NCI-H2107 treated with DMSO at 0.1 percent for 48 hours (cell line): ENCODE data around the gene C7.
"Not testable (repeated sequence)": the region's sequence is repeated elsewhere in the genome, so short reads cannot be mapped to it uniquely, and the experiment has no call there.

ENCODE experiments used
- DNase-seq: peaks from one replicate; lab custom pipeline; 2025; ENCODE audit not compliant: unreplicated experiment; lab: John Stamatoyannopoulos, UW

Gene C7

DNA sequence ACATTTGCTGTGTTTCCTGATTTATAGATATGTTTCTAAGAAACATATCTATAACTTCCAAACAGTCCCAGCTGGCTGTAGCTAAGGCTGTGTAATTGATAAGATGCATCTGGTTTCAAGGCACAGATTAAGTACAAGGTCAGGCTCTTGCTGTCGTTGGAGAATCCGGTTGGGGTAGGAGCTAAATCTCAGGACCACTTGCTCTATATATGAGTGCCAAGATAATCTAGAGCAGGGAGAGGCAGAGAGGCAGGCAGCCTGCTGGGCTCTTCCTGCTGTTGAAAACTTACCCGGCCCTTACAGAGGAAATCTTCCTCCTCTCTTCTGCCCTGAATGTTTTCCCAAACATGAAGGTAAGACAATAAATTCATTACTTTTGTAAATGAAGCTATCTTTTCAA is at the start of gene C7:
TSS of gene C7 (plus strand) at position 234 of the 400 bp plus-strand sequence. CDS start at position 348, 114 bp downstream.
- DNase-seq: no peak

DNA sequence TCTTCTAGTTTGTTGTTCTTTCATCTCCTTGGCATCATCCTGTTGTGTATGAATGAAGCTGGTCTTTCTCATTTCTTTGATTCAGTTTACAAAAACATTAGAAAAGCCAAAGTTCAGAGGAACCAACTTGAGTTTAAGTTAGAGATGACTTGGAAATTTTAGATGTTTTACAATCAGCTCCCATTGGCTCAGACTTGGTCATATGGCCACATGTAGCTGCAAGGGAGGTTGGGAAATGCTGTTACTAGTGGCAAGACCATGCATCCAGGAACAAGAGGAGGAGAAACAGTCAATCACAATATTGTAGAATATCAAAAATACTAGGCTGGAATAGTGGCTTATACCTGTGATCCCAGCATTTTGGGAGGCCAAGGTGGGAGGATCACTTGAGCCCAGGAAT is 48.6 kb upstream of the C7 start:
- DNase-seq: no peak

DNA sequence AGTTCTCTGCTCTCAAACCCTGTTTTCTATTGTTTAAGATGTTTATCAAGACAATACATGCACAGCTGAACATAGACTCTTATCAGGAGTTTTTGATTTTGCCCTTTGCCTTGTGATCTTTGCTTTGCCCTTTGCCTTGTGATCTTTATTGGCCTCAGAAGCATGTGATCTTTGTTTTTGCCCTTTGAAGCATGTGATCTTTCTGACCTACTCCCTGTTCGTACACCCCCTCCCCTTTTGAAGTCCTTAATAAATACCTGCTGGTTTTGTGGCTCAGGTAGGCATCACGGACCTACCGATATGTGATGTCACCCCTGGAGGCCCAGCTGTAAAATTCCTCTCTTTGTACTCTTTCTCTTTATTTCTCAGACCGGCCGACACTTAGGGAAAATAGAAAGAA is 44.3 kb upstream of the C7 start:
- not testable (repeated sequence) for DNase-seq

DNA sequence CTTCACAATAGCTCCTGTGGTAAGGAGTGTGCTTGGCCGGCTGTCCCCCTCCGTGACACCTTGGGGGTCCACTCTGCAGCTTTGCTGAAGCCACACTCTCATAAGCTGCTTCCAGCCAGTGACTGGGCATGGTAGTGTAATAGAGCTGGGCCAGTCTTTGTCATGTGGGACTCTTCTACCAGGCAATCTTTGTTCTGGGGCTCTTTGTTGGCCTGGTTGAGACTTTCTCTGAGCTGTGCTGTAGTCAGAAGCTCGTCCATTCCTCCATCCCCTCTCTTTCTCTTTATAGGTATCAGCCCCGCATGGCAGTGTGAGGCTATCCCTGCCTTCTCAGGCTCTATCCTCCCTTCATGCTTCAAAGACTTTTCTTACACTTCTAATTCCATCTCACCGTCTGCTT is 42.5 kb upstream of the C7 start:
- DNase-seq: no peak

DNA sequence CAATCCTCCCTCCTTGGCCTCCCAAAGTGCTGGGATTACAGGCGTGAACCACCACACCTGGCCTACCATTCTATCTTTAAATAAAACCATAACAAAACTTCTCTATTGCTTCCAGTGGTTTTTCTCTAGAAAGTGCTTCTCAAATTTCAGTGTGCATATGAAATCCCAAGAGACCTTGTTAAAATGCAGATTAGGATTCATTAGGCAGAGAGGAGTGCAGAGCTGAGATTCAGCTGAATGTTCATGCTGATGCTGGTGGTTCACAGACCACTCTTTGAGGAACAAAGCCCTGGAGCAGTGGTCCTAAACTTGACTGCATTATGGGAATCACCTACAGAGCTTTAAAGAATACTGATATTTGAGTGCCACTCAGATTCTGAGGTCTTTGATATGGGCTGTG is 39.9 kb upstream of the C7 start:
- DNase-seq: no peak

DNA sequence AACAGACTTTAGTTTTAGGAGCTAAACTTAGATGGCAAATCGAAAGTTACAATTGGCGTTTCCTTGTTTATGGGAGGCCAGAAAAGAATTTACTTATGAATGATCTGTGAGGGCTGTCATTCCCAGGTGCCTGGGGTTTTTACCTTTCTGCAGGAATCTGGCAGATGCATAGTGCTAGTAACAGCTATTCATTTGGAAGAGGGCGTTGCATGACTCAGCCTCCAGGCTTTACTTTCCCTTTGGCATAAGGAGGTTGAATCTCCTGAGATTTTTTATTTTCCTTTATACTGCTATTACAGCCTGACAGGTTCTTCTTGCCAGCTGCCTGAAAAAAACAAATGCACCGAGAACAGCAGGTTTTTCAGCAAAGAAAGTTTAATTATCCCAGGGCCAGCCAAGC is 38.1 kb upstream of the C7 start:
- no peak for DNase-seq

DNA sequence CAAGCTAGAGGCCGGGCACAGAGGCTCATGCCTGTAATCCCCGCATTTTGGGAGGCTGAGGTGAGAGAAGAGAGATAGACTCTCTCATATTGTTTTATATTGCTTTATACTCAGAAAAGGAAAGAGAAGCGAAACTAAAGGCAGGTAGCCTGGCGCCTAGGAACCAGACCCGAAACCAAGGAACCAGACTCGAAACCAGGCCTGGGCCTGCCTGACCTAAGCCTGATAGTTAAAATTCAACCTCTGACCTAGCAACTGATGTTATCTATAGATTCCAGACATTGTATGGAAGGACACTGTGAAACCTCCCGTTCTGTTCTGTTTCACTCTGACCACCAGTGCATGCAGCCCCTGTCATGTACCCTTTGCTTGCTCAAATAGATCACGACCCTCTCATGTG is 37.0 kb upstream of the C7 start:
- not testable (repeated sequence) for DNase-seq

DNA sequence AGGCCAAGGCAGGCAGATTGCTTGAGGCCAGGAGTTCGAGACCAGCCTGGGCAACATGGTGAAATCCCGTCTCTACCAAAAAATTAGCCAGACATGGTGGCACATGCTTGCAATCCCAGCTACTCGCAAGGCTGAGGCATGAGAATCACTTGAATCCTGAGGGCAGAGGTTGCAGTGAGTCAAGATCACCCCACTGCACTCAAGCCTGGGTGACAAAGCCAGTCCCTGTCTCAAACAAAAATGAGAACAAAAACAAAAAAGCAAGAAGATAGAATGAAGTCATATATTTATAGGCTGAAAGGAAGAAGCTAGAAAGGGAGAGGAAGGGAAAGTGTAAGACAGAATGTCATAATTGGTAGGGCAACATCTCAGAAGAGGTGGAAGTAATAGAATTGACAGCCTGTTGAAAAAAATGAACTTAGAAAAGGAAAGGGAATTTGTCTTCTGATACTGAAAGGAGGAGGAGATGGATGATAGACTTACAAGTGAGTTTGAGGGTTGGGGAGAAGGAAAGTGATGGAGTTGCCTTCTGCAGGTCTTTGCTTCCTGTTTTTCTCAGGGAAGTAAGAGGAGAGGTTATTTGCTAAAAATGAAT is 35.9 kb upstream of the C7 start:
- no peak for DNase-seq

DNA sequence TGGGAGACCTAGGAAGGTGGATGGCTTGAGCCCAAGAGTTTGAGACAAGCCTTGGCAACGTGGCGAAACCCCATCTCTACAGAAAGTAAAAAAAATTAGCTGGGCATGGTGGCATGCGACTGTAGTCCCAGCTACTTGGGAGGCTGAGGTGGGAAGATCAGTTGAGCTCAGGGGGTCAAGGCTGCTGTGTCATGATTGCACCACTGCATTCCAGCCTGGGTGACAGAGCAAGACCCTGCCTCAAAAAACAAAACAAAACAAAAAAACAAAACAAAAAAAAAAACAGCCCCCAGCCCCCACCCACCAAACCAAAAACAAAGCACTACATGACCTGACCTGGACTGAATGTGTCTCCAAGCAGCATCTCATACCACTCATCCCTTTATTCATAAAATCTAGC is 33.3 kb upstream of the C7 start:
- DNase-seq: no peak

DNA sequence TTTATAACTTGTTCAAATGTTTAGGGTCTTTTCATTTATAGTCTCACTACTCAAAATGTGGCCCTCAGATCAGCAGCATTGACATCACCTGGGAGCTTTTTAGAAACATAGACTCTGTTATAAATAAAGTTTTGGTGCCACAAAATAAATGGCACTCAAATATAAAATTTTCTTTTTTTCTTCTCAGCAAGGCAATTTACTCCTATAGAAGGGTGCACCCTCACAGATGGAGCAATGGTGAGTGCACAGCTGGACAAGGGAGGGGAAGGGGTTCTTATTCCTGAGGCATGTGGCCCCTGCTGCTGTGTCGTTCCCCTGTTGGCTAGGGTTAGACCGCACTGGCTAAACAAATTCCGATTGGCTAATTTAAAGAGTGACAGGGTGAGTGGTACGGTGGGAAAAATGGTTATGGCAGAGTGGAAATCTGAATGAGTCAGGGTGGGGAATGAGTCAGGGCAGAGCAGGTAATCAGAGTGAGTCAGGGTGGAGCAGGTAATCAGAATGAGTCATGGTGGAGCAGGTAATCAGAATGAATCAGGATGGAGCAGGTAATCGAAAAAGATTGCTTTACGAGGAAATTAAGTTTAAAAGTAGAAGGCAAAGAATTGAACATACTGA is 31.8 kb upstream of the C7 start:
- no peak for DNase-seq

DNA sequence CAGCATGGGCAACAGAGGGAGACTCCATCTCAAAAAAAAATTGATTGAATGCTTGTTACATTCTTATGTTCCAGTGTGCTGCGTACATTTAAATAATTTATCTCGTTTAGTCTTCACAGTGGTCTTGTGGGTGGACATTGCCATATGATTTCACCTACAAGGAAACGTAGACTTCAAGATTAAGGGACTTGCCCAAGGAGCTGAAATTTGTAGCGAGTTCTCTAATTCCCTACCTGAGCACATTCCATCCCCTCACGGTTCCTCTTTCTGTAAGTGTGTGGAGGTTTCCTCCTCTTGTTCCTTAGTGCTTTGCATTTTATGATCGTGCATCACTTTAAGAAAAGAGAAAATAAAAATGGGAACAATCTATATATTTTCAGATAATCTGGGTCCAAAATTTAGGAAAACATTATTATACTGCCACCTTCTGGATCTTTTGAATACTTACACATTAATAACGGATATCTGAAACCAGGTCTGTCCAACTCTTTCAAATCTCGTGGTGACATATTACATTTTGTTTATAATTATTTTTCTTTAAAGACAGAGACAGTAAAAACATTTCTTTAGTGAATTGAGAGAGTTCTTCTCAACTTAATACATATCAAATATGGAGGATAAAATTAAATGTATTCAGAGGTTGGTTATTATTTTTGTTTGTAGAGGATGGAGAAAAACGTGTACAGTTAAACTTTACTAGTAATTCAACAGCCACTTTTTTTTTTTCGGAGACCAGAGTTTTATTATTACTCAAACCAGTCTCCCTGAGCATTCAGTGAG is 29.9 kb upstream of the C7 start:
- DNase-seq: peak; percentile 49

DNA sequence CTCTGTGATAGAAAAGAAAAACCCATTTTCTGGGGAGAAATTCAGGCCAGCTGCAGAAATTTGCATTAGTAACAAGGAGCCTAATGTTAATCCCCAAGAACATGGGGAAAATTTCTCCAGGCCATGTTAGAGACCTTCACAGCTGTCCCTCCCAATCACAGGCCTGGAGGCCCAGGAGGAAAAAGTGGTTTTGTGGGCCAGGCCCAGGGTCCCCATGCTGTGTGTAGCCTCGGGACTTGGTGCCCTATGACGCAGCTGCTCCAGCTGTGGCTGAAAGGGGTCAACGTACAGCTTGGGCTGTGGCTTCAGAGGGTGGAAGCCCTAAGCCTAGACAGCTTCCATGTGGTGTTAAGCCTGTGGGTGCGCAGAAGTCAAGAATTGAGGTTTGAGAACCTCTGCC is 27.0 kb upstream of the C7 start:
- no peak for DNase-seq

DNA sequence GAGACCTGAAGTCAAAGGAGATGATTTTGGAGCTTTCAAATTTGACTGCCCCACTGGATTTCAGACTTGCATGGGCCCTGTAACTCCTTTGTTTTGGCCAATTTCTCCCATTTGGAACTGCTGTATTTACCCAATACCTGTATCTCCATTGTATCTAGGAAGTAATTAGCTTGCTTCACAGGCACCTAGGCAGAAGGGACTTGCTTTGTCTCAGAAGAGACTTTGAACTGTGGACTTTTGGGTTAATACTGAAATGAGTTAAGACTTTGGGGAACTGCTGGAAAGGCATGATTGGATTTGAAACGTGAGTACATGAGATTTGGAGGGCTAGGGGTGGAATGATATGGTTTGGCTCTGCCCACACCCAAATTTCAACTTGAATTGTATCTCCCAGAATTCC is 26.2 kb upstream of the C7 start:
- DNase-seq: not testable (repeated sequence)

DNA sequence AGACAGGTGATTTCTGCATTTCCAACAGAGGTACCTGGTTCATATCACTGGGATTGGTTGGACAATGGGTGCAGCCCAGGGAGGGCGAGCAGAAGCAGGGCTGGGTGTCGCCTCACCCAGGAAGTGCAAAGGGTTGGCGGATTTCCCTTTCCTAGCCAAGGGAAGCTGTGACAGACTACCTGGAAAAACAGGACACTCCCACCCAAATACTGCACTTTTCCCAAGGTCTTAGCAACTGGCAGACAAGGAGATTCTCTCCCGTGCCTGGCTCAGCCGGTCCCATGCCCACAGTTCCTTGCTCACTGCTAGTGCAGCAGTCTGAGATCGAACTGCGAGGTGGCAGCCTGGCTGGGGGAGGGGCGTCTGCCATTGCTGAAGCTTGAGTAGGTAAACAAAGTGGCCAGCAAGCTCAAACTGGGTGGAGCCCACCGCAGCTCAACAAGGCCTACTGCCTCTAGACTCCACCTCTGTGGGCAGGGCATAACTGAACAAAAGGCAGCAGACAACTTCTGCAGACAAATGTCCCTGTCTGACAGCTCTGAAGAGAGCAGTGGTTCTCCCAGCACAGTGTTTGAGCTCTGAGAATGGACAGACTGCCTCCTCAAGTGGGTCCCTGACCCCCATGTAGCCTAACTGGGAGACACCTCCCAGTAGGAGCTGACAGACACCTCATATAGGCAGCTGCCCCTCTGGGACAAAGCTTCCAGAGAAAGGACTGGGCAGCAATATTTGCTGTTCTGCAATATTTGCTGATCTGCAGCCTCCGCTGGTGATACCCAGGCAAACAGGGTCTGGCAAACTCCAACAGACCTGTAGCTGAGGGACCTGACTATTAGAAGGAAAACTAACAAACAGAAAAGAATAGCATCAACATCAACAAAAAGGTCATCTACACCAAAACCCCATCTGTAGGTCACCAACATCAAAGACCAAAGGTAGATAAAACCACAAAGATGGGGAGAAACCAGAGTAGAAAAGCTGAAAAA is 13.6 kb upstream of the C7 start:
- DNase-seq: not testable (repeated sequence)

DNA sequence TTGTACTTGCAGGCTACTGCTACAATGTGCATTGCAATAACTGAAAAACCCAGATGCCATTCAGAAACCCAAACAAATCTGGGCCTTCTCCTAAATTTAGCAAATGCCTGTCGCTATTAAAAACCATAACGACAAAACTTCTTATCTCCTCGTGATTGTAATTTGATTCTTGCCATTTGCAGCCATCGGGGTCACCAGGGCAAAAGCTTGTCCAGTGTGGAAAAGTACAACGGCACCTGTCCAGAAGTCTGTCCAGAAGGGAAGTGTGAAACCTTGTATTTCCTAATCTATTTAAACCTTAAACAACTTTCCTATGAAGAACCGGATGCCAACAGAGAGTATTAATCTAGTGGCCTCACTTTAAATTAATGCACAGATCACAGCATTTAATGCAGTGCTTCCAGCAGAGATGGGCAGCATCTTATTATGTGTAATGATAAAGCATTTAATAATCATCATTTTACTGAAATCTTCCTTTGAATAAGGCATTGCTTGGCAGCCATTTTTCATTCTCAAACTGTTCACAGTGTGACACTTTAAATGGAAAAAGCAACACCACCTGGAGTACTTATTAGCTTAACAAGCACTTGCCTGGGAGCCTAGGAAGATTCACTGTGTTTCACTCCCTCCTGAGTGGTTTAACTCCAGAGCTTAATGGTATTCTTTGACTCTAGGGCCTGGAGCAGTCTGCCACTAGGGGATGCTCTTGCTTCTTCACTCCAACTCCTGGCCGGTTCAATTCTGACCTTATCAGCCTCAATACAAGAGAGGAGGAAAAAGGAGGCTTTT is 4.9 kb upstream of the C7 start:
- peak; percentile 45 for DNase-seq

DNA sequence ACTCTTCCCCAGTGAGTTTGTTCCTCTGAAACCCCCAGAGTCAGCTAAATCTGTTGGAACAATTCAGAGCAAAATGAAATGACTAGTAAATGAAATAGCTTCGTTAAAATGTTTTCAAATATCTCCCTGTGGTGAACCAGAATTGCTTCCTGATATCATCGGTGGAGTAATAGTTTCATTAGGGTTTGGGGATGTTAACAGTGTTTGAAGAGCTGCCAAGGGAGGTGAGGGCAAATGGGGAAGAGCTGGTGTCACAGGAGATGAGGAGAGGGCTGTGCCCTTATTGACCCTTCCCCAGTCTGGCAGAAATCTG is 4.3 kb upstream of the C7 start:
- no peak for DNase-seq

DNA sequence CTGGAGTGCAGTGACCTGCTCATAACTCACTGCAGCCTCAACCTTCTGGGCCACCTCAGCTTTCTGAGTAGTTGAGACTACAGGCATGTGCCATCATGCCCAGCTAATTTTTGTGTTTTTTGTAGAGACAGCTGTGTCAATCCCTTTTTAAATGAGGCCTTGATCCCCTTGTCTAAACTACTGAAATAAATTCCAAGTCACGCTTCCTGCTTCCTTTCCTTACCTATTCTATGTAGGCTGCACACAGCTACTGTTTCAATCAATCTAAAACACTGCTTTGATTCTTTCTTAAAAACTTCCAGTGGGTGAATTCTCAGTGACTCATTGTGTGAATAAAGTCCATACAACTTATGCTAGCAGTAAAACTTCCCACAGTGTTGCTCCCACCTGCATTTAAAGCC is 2.9 kb upstream of the C7 start:
- no peak for DNase-seq

DNA sequence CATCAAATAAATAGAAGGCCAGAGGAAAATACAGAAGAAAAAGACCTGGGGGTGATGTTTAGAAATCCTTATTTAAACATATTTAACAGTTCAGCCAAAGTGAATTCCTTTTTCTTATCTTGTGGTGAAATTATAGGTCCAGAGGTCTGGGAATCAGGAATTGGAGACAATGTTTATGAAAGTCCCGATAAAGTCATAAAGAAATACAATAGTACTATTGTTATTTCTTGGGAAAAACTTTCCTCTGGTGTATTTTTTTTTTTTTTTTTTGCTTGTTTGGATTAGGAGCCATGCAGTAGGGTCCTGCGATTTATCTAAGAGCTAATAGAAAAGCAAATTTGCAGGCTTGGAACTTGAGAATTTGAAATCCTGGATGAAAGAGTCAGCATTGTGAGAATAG is 426 bp downstream of the C7 start:
- no peak for DNase-seq

DNA sequence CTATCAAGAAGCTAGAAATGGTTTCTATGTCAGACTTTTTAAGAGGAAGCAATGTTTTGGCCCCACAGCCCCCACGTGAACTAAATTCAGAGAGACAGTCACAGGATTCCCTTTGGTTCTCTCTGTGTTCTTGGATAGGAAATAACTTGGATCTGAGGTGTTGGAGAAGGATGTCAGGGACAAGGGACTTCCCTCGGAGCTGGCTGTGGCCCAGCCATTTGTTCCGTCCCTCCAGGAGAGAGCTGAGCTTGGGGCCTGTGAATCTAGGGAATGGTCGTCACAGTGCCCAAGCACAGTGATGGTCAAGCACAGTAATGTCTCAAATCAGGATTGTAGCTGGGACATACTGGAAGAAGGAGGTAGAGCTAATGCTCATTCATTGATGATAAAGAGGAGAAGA is 2.0 kb downstream of the C7 start:
- DNase-seq: no peak

DNA sequence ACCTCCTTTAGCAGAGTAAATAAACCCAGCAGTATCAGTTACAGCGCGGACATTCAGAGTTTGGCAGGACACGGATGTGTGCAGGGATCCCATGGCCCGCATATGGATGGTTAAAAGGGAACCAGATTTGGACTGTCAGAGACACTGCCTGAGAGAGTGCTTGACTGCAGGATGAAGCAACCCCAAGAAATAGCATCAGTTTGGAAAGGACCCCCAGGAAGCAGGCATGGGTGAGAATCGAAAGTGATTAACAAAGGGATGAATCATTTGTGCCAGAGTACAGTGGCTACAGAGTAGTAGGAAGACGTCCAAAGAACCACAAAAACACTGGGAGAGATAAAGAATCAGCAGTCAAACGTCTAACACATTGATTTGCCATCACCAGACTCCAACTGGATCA is 5.5 kb downstream of the C7 start:
- no peak for DNase-seq
